Measurements from ENCODE around the gene SGMS2.

Gene SGMS2

GRCh38 chr4:107890779-107891178 is 66.0 kb downstream of the SGMS2 start:
- no peak overlapping the region for H3K4me3 ChIP-seq (ENCODE audit: control insufficient read depth, low read depth, low read length)
- no peak for DNase-seq (ENCODE audit: low read depth)
- TF ChIP-seq CTCF (IDR thresholded peaks at IDR 0.05; ENCODE audit: control insufficient read depth, insufficient read depth, low read depth, low read length, missing control alignments) = no peak

GRCh38 chr4:107891299-107891698 is 66.6 kb downstream of the SGMS2 start:
- no peak overlapping the region for H3K4me3 ChIP-seq (ENCODE audit: control insufficient read depth, low read depth, low read length)
- no peak for DNase-seq (ENCODE audit: low read depth)
- TF ChIP-seq CTCF (IDR thresholded peaks at IDR 0.05; ENCODE audit: control insufficient read depth, insufficient read depth, low read depth, low read length, missing control alignments) = no peak

- no peak for TF ChIP-seq CTCF (IDR thresholded peaks at IDR 0.05; ENCODE audit: control insufficient read depth, insufficient read depth, low read depth, low read length, missing control alignments)
- H3K4me3 ChIP-seq (ENCODE audit: control insufficient read depth, low read depth, low read length) = no peak overlapping the region
- DNase-seq (ENCODE audit: low read depth) = no peak
These were observed 68.7 kb downstream of the SGMS2 start for GRCh38 chr4:107893171-107894137.

- TF ChIP-seq CTCF (IDR thresholded peaks at IDR 0.05; ENCODE audit: control insufficient read depth, insufficient read depth, low read depth, low read length, missing control alignments) = no peak
- DNase-seq (ENCODE audit: low read depth) = no peak
These were observed 69.4 kb downstream of the SGMS2 start for GRCh38 chr4:107894138-107894603.

GRCh38 chr4:107896158-107896645 is 71.5 kb downstream of the SGMS2 start:
- TF ChIP-seq CTCF (IDR thresholded peaks at IDR 0.05; ENCODE audit: control insufficient read depth, insufficient read depth, low read depth, low read length, missing control alignments) = no peak
- DNase-seq (ENCODE audit: low read depth) = peak; percentile 95
- H3K4me3 ChIP-seq (ENCODE audit: control insufficient read depth, low read depth, low read length) = no peak overlapping the region

More at GRCh38 chr4:107894138-107894603, 69.4 kb downstream of the SGMS2 start:
- H3K4me3 ChIP-seq (ENCODE audit: control insufficient read depth, low read depth, low read length) = no peak overlapping the region

- DNase-seq (ENCODE audit: low read depth) = no peak
- no peak for TF ChIP-seq CTCF (IDR thresholded peaks at IDR 0.05; ENCODE audit: control insufficient read depth, insufficient read depth, low read depth, low read length, missing control alignments)
- no peak overlapping the region for H3K4me3 ChIP-seq (ENCODE audit: control insufficient read depth, low read depth, low read length)
These were observed 71.9 kb downstream of the SGMS2 start for GRCh38 chr4:107896646-107897045.
